Neural cell (in vitro differentiated cells): ENCODE data around the gene MAMLD1. TPM values are rescaled to one million over a fixed set of nuclear protein-coding genes. Genes with fewer than 3 reads are reported as not detected.

Experiments used
- H2AFZ ChIP-seq: fragments of 200-600, 300-800 bp; sonication (generic), shearing (Covaris generic); 2 replicates; pipeline ENCODE4 v1.6.0; 2014; ENCODE audit warnings: low read depth, mild to moderate bottlenecking, antibody characterized with exemption, low read length, moderate library complexity
- H3F3A ChIP-seq: fragments of 200-600 bp; shearing (Covaris generic); 2 replicates; pipeline ENCODE4 v1.6.1; 2016; ENCODE audit warnings: mild to moderate bottlenecking, moderate library complexity, mixed read lengths, antibody characterized with exemption, low read length; ENCODE audit not compliant: insufficient read depth, poor library complexity, severe bottlenecking
- H3K27ac ChIP-seq: fragments of 200-600, 300-800 bp; sonication (generic), shearing (Covaris generic); 2 replicates; pipeline ENCODE4 v1.5.1; 2014; ENCODE audit warnings: mild to moderate bottlenecking, low read length, moderate library complexity
- H3K27me3 ChIP-seq: fragments of 300-800, 200-600 bp; sonication (generic), shearing (Covaris generic); 2 replicates; pipeline ENCODE4 v1.6.0; 2014; ENCODE audit warnings: mild to moderate bottlenecking, low read depth, low read length, moderate library complexity; ENCODE audit not compliant: insufficient read depth
- H3K36me3 ChIP-seq: fragments of 300-800, 200-600 bp; sonication (generic), shearing (Covaris generic); 2 replicates; pipeline ENCODE4 v1.5.1; 2014; ENCODE audit warnings: mild to moderate bottlenecking, antibody characterized with exemption, low read length, moderate library complexity; ENCODE audit not compliant: insufficient read depth
- H3K4me2 ChIP-seq: fragments of 300-800, 200-600 bp; sonication (generic), shearing (Covaris generic); 2 replicates; pipeline ENCODE4 v1.6.0; 2014; ENCODE audit warnings: mild to moderate bottlenecking, low read length
- H3K4me3 ChIP-seq: fragments of 300-800, 200-600 bp; sonication (generic), shearing (Covaris generic); 2 replicates; pipeline ENCODE4 v1.5.1; 2014; ENCODE audit warnings: mild to moderate bottlenecking, low read length, moderate library complexity
- H3K79me2 ChIP-seq: fragments of 200-600 bp; shearing (Covaris generic); replicated peaks from 2 replicates; pipeline ENCODE4 v1.6.0; 2014; ENCODE audit warnings: mild to moderate bottlenecking, low read length, moderate library complexity; ENCODE audit not compliant: insufficient read depth
- H3K9ac ChIP-seq: fragments of 300-800, 200-600 bp; sonication (generic), shearing (Covaris generic); 2 replicates; pipeline ENCODE4 v1.6.1; 2016; ENCODE audit warnings: mild to moderate bottlenecking, low read length, mixed read lengths
- H3K9me2 ChIP-seq: fragments of 200-600 bp; shearing (Covaris generic); 2 replicates; pipeline ENCODE4 v1.6.1; 2016; ENCODE audit warnings: mild to moderate bottlenecking, low read length, mixed read lengths; ENCODE audit not compliant: insufficient read depth
- H3K9me3 ChIP-seq: fragments of 200-600, 300-800 bp; sonication (generic), shearing (Covaris generic); 2 replicates; pipeline ENCODE4 v1.6.1; 2016; ENCODE audit warnings: mild to moderate bottlenecking, mixed run types, low read length, moderate library complexity, mixed read lengths
- H4K20me1 ChIP-seq: fragments of 200-600 bp; shearing (Covaris generic); 2 replicates; pipeline ENCODE4 v1.6.1; 2016; ENCODE audit warnings: mild to moderate bottlenecking, mixed run types; ENCODE audit not compliant: insufficient read depth
- EP300 ChIP-seq: fragments of 450-650 bp; conservative IDR thresholded peaks from 2 replicates; pipeline ENCODE4 v1.6.1; 2014; ENCODE audit warnings: antibody characterized with exemption, mild to moderate bottlenecking, moderate library complexity; ENCODE audit not compliant: poor library complexity, severe bottlenecking
- EZH2 ChIP-seq: fragments of 200-600, 300-800 bp; shearing (Covaris generic), sonication (generic); IDR thresholded peaks from 2 replicates; pipeline ENCODE4 v1.6.1; 2014; ENCODE audit warnings: antibody characterized with exemption, low read length, borderline replicate concordance, mild to moderate bottlenecking; ENCODE audit not compliant: insufficient read depth, poor library complexity, severe bottlenecking
- MXI1 ChIP-seq: fragments of 450-650 bp; conservative IDR thresholded peaks from 2 replicates; pipeline ENCODE4 v1.6.1; 2014; ENCODE audit warnings: antibody characterized with exemption, mild to moderate bottlenecking; ENCODE audit not compliant: poor library complexity, severe bottlenecking
- POLR2AphosphoS5 ChIP-seq: IDR thresholded peaks from 2 replicates; pipeline ENCODE4 v1.6.1; 2012
- RAD21 ChIP-seq: fragments of 450-650 bp; conservative IDR thresholded peaks from 2 replicates; pipeline ENCODE4 v1.6.1; 2014; ENCODE audit warnings: antibody characterized with exemption, mild to moderate bottlenecking, moderate library complexity
- SMC3 ChIP-seq: fragments of 450-650 bp; conservative IDR thresholded peaks from 2 replicates; pipeline ENCODE4 v1.6.1; 2014; ENCODE audit warnings: antibody characterized with exemption, mild to moderate bottlenecking, moderate library complexity; ENCODE audit not compliant: poor library complexity
- TAF1 ChIP-seq: IDR thresholded peaks from 2 replicates; pipeline ENCODE4 v1.6.1; 2012; ENCODE audit warnings: low read depth
- polyA plus RNA-seq: library from polyadenylated mRNA; depleted of rRNA; stranded (reverse); fragments of >200 nt; gene quantifications from 2 replicates; pipeline ENCODE4 v1.2.3, GENCODE V29; 2014
- TF ChIP-seq, protein P1 (sequence below): fragments of 450-650 bp; IDR thresholded peaks from 2 replicates; pipeline ENCODE4 v1.5.1; 2014; ENCODE audit warnings: antibody characterized with exemption, mild to moderate bottlenecking, moderate library complexity; ENCODE audit not compliant: poor library complexity, severe bottlenecking
- TF ChIP-seq, protein P2 (sequence below): IDR thresholded peaks from 2 replicates; pipeline ENCODE4 v1.6.1; 2012; ENCODE audit warnings: borderline replicate concordance

Gene MAMLD1
- polyA plus RNA-seq, 1 donor from 2014 or later: 1.4 TPM

DNA sequence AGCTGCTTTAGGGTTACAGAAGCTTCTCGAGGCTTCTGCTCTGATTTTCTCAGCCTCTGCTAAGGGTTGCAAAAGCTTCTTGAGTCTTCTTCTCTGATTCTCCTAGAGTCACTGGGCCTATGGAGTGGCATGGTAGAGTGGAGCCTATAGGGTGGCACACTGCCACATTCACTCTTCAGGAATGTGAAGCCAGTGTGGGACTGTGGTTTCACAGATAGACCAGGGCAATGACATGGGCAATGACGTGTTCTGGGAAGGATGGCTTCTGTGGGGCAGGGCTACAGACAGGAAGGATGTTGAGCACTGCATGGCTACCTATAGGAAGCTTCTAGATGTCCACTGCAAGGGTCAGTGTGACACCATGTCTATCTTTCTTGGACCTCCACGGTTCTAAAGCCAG, 11.0 kb upstream of the MAMLD1 start:
- no peaks in the 10 kb centered on the region for H3K27me3 ChIP-seq
- no peaks in the 10 kb centered on the region for H3K79me2 ChIP-seq
- no peak overlapping the region for H3K4me2 ChIP-seq
- H3K27ac ChIP-seq: no peak overlapping the region
- no peaks in the 10 kb centered on the region for H3K36me3 ChIP-seq
- no peak overlapping the region for H2AFZ ChIP-seq
- no peak overlapping the region for H3K4me3 ChIP-seq
- no peaks in the 10 kb centered on the region for H4K20me1 ChIP-seq
- TF ChIP-seq, protein P1, sequence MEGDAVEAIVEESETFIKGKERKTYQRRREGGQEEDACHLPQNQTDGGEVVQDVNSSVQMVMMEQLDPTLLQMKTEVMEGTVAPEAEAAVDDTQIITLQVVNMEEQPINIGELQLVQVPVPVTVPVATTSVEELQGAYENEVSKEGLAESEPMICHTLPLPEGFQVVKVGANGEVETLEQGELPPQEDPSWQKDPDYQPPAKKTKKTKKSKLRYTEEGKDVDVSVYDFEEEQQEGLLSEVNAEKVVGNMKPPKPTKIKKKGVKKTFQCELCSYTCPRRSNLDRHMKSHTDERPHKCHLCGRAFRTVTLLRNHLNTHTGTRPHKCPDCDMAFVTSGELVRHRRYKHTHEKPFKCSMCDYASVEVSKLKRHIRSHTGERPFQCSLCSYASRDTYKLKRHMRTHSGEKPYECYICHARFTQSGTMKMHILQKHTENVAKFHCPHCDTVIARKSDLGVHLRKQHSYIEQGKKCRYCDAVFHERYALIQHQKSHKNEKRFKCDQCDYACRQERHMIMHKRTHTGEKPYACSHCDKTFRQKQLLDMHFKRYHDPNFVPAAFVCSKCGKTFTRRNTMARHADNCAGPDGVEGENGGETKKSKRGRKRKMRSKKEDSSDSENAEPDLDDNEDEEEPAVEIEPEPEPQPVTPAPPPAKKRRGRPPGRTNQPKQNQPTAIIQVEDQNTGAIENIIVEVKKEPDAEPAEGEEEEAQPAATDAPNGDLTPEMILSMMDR: no peak
- TF ChIP-seq EZH2: no peak
- no peak for TF ChIP-seq RAD21
- TF ChIP-seq SMC3: no peak
- no peak for TF ChIP-seq POLR2AphosphoS5
- no peak for TF ChIP-seq MXI1
- TF ChIP-seq, protein P2, sequence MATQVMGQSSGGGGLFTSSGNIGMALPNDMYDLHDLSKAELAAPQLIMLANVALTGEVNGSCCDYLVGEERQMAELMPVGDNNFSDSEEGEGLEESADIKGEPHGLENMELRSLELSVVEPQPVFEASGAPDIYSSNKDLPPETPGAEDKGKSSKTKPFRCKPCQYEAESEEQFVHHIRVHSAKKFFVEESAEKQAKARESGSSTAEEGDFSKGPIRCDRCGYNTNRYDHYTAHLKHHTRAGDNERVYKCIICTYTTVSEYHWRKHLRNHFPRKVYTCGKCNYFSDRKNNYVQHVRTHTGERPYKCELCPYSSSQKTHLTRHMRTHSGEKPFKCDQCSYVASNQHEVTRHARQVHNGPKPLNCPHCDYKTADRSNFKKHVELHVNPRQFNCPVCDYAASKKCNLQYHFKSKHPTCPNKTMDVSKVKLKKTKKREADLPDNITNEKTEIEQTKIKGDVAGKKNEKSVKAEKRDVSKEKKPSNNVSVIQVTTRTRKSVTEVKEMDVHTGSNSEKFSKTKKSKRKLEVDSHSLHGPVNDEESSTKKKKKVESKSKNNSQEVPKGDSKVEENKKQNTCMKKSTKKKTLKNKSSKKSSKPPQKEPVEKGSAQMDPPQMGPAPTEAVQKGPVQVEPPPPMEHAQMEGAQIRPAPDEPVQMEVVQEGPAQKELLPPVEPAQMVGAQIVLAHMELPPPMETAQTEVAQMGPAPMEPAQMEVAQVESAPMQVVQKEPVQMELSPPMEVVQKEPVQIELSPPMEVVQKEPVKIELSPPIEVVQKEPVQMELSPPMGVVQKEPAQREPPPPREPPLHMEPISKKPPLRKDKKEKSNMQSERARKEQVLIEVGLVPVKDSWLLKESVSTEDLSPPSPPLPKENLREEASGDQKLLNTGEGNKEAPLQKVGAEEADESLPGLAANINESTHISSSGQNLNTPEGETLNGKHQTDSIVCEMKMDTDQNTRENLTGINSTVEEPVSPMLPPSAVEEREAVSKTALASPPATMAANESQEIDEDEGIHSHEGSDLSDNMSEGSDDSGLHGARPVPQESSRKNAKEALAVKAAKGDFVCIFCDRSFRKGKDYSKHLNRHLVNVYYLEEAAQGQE: no peak
- no peak for TF ChIP-seq TAF1
- TF ChIP-seq EP300: no peak
- H3K9me2 ChIP-seq: no peaks in the 10 kb centered on the region
- no peak overlapping the region for H3K9ac ChIP-seq
- no peaks in the 10 kb centered on the region for H3K9me3 ChIP-seq
- H3F3A ChIP-seq: no peaks in the 10 kb centered on the region

DNA sequence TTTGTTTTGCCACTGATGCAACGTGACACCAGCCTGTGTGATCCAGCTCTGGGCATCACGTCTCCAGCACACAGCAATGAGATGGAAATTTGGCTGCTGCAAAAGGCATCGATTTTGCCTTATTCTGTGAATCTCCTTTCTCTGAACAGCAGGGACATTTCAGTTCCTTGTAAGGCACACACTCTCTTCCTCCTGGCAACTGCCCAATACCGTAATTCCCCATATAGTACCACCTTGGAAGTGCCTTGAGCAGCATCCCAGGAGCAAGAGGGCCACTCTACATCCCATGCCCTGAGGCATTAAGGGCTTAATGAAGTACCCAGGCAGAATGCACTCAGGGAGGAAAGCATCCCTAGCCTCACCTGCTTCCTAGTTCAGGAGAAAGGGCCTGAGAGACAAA, 10.5 kb upstream of the MAMLD1 start:
- no peak overlapping the region for H2AFZ ChIP-seq
- TF ChIP-seq, protein P2: no peak
- TF ChIP-seq, protein P1: no peak
- TF ChIP-seq POLR2AphosphoS5 (no peak), MXI1 (no peak)
- no peaks in the 10 kb centered on the region for H3K27me3 ChIP-seq

More for the DNA sequence above, 10.5 kb upstream of the MAMLD1 start:
- Histone ChIP-seq H3K36me3 (no peaks in the 10 kb centered on the region), H4K20me1 (no peaks in the 10 kb centered on the region), H3K9me3 (no peaks in the 10 kb centered on the region), H3K4me2 (no peak overlapping the region), H3K4me3 (no peak overlapping the region), H3K79me2 (no peaks in the 10 kb centered on the region), H3K9ac (no peak overlapping the region), H3K27ac (no peak overlapping the region), H3F3A (no peaks in the 10 kb centered on the region), H3K9me2 (no peaks in the 10 kb centered on the region)
